GM12801 (cell line): ENCODE data around the gene TPM4.

ENCODE experiments used
- TF ChIP-seq, protein P1 (sequence below): IDR thresholded peaks from one replicate; pipeline ENCODE4 v1.5.1; 2011; ENCODE audit warnings: control low read depth; ENCODE audit not compliant: insufficient read length; ENCODE audit errors: extremely low read depth

The TPM4 gene

DNA sequence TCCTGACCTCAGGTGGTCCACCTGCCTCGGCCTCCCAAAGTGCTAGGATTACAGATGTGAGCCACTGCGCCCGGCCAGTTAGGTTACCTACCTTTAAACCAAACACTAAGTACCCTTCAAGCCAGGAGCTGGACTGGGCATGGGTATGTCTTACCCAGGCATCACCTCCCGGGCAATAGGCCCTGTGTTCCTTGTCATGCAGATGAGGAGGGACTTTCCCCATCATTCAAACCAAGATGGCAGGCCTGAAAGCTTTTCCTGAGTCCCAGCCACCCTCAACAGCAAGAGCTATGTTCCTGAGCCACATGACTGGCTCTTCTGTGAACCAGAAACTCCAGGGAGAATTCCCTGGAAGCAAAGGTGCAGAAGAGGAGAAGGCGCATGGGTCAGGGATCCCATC, 44.8 kb downstream of the TPM4 start:
- TF ChIP-seq, protein P1, sequence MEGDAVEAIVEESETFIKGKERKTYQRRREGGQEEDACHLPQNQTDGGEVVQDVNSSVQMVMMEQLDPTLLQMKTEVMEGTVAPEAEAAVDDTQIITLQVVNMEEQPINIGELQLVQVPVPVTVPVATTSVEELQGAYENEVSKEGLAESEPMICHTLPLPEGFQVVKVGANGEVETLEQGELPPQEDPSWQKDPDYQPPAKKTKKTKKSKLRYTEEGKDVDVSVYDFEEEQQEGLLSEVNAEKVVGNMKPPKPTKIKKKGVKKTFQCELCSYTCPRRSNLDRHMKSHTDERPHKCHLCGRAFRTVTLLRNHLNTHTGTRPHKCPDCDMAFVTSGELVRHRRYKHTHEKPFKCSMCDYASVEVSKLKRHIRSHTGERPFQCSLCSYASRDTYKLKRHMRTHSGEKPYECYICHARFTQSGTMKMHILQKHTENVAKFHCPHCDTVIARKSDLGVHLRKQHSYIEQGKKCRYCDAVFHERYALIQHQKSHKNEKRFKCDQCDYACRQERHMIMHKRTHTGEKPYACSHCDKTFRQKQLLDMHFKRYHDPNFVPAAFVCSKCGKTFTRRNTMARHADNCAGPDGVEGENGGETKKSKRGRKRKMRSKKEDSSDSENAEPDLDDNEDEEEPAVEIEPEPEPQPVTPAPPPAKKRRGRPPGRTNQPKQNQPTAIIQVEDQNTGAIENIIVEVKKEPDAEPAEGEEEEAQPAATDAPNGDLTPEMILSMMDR: no peak

DNA sequence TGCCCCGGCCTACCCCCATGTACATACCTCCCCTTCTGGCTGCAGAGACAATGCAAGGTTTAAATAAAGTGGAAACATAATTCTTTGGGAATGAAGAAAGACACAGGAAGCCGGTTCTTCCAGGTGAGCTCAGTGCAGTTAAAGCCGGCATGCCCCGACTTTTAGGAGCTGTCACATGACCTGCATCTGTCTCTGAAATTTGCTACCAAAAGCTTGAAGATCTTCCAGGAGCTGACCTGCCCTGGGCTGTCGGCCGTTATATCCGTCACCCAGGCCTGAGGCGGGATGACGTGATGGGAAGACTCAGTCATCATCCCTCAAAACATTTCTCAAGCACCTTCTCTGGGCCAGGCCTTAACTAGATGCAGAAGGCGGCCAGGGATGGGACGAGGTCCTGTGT, 45.7 kb downstream of the TPM4 start:
- TF ChIP-seq, protein P1: no peak

- TF ChIP-seq, protein P1: no peak
These were observed 48.7 kb downstream of the TPM4 start for GRCh38 chr19:16124953-16125352.

GRCh38 chr19:16125737-16126495, 49.6 kb downstream of the TPM4 start:
- TF ChIP-seq, protein P1: no peak

DNA sequence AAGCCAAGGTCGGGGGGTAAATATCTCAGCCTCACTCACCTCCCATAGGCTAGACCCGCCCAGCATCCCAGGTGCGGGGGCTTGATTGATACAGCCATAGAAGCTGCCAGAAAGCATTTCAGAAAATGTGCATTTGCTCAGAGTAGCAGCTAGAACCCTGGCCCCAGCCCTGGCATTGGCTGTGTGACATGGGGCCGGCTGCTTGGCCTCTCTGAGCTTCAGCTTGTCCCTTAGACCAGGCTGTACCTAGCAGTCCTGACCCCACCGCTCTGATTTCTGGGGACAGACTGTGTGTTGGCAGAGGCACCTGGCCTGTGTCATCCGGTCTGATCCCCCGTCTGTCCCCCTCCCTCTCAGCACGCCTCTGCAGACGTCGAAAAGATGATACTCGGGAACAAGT, 50.8 kb downstream of the TPM4 start:
- TF ChIP-seq, protein P1: no peak

DNA sequence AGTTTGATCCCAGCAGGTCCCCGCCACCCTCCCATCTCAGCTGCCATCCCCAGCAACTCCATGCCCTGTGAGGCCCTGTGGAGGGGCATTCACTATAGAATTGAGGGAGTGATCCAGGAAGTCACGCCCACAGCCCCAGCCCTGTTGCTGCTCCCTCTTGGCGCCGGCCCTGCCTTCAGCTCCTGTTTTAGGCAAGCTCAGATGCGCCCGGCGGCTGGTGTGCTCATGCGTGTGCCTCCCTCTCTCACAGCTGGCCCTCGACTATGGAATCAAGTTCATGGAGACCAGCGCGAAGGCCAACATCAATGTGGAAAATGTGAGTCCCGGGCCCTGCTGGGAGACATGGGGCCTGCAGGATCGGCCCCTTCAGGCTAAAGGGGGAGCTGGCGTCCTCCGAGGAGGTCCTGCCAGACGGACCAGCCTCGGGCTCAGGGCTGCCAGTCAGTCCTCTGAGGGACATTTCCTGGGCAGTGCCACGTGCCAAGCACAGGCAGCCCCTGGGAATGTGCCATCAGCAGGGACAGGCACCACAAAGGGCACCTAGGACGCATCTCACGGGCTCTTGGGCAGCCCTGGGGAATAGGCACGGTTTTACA, 51.6 kb downstream of the TPM4 start:
- TF ChIP-seq, protein P1: no peak

DNA sequence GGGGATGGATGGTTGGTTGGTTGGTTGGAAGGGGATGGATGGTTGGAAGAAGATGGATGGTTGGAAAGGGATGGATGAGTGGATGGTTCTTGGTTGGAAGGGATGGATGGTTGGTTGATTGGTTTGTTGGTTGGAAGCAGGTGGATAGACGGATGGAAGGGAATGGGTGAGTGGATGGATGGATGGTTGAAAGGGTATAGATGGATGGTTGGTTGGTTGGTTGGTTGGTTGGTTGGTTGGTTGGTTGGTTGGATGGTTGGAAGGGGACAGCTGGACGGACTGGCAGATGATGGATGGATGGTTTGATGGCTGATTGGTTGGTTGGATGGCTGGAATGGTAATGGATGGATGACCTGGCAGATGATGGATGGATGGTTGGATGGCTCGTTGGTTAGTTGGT, 55.4 kb downstream of the TPM4 start:
- TF ChIP-seq, protein P1: no peak
